ENCODE results near the gene IFITM2. TPM values are rescaled to one million over a fixed set of nuclear protein-coding genes. Genes with fewer than 3 reads are reported as not detected.

The IFITM2 gene
- total and polyA plus RNA-seq, 2 experiments from 2014 or later: 91.2 to 857 TPM

- peaks cover 14% of the 10 kb centered on the region; the same call in 1 of the 2 replicates for H3K4me1 ChIP-seq (ENCODE audit: insufficient read depth)
- peaks cover 16% of the 10 kb centered on the region for H3K4me1 Mint-ChIP-seq
- H3K79me2 ChIP-seq (replicated peaks; ENCODE audit: insufficient read depth): no peaks in the 10 kb centered on the region
- no peak overlapping the region for H3K4me3 ChIP-seq
- peaks cover 10% of the 10 kb centered on the region for H3K27me3 Mint-ChIP-seq (ENCODE audit: insufficient read depth, low read depth, poor library complexity)
- 0 out of 2 replicates have a peak, but pooled peaks cover 5% of the 10 kb centered on the region for H3K36me3 ChIP-seq (ENCODE audit: insufficient read depth)
- peaks cover 32% of the 10 kb centered on the region for H3K9me3 Mint-ChIP-seq
- no peaks in the 10 kb centered on the region for H4K20me1 ChIP-seq (replicated peaks; ENCODE audit: insufficient read depth)
- H3K36me3 Mint-ChIP-seq (ENCODE audit: low read depth): peaks cover 18% of the 10 kb centered on the region; the same call in 2 of the 3 replicates
- H3K27ac ChIP-seq (ENCODE audit: low read depth): no peak overlapping the region
- H3K27ac Mint-ChIP-seq: no peak overlapping the region
- TF ChIP-seq EZH2 (IDR thresholded peaks at IDR 0.05; ENCODE audit: low read depth, unreplicated experiment) (no peak), ETS1 (IDR thresholded peaks at IDR 0.05) (no peak), CTCF (conservative IDR thresholded peaks at IDR 0.05; ENCODE audit: low read depth in 2 of 2) (no peak), JUNB (IDR thresholded peaks at IDR 0.05; ENCODE audit: unreplicated experiment) (no peak), POLR2AphosphoS5 (IDR thresholded peaks at IDR 0.05; ENCODE audit: low read depth) (no peak), STAT1 (IDR thresholded peaks at IDR 0.05; ENCODE audit: unreplicated experiment) (no peak), ZNF331 (CRISPR knock-in tag; IDR thresholded peaks at IDR 0.05; ENCODE audit: low read depth) (no peak), ZNF114 (CRISPR knock-in tag; IDR thresholded peaks at IDR 0.05) (no peak)
- no peak overlapping the region; the same call in 2 of the 3 replicates for H3K4me3 Mint-ChIP-seq
- 0 out of 2 replicates have a peak, but pooled peaks cover 10% of the 10 kb centered on the region for H3F3A ChIP-seq (replicated peaks; ENCODE audit: low read depth)
- H3K27me3 ChIP-seq (ENCODE audit: insufficient read depth): no peaks in the 10 kb centered on the region
- H3K9me2 ChIP-seq (ENCODE audit: insufficient read depth): no peaks in the 10 kb centered on the region
- no peak overlapping the region for H3K4me2 ChIP-seq
- no peak overlapping the region for H2AFZ ChIP-seq
- DNase-seq (ENCODE audit: low spot score) (peak; percentile 19), ATAC-seq (no peak)
Observed at GRCh38 chr11:266676-267439, 40.8 kb upstream of the IFITM2 start.

GRCh38 chr11:267491-267994, 40.1 kb upstream of the IFITM2 start:
- ATAC-seq: no peak
- H3K27ac Mint-ChIP-seq: no peak overlapping the region
- no peaks in the 10 kb centered on the region for H3K9me2 ChIP-seq (ENCODE audit: insufficient read depth)
- H3K36me3 ChIP-seq (ENCODE audit: insufficient read depth): 0 out of 2 replicates have a peak, but pooled peaks cover 5% of the 10 kb centered on the region
- no peak overlapping the region for H3K27ac ChIP-seq (ENCODE audit: low read depth)
- 0 out of 2 replicates have a peak, but pooled peaks cover 10% of the 10 kb centered on the region for H3F3A ChIP-seq (replicated peaks; ENCODE audit: low read depth)
- no peaks in the 10 kb centered on the region for H3K27me3 ChIP-seq (ENCODE audit: insufficient read depth)
- no peaks in the 10 kb centered on the region for H4K20me1 ChIP-seq (replicated peaks; ENCODE audit: insufficient read depth)
- DNase-seq (ENCODE audit: low spot score): no peak
- peaks cover 16% of the 10 kb centered on the region for H3K4me1 Mint-ChIP-seq
- no peak overlapping the region for H3K4me2 ChIP-seq
- H3K36me3 Mint-ChIP-seq (ENCODE audit: low read depth): peaks cover 14% of the 10 kb centered on the region; the same call in 2 of the 3 replicates
- peaks cover 28% of the 10 kb centered on the region for H3K9me3 Mint-ChIP-seq
- no peaks in the 10 kb centered on the region for H3K79me2 ChIP-seq (replicated peaks; ENCODE audit: insufficient read depth)
- peak overlapping the region; percentile 76 for H2AFZ ChIP-seq
- H3K4me3 Mint-ChIP-seq: no peak overlapping the region
- no peak overlapping the region for H3K4me3 ChIP-seq
- peaks cover 10% of the 10 kb centered on the region for H3K27me3 Mint-ChIP-seq (ENCODE audit: insufficient read depth, low read depth, poor library complexity)
- peaks cover 14% of the 10 kb centered on the region; the same call in 1 of the 2 replicates for H3K4me1 ChIP-seq (ENCODE audit: insufficient read depth)
- TF ChIP-seq ZNF462 (CRISPR knock-in tag; IDR thresholded peaks at IDR 0.05) (no peak), ZNF114 (CRISPR knock-in tag; IDR thresholded peaks at IDR 0.05) (no peak), ETS1 (IDR thresholded peaks at IDR 0.05) (no peak), NANOG (IDR thresholded peaks at IDR 0.05; ENCODE audit: borderline replicate concordance) (no peak)
